Measurements from ENCODE around the gene ERC1.

Gene ERC1

GRCh38 chr12:1531654-1532374, 540.8 kb downstream of the ERC1 start:
- TF ChIP-seq SPI1 (IDR thresholded peaks at IDR 0.05; ENCODE audit: borderline replicate concordance, low read depth), result no peak
- no peak for TF ChIP-seq POLR2AphosphoS5 (IDR thresholded peaks at IDR 0.05; ENCODE audit: low read depth)
- no peak for TF ChIP-seq REST (IDR thresholded peaks at IDR 0.05; ENCODE audit: insufficient replicate concordance, low read depth)
- no peak for TF ChIP-seq GABPA (IDR thresholded peaks at IDR 0.05; ENCODE audit: low read depth)
- Histone ChIP-seq H3K27ac (replicated peaks) (no peak overlapping the region), H3K4me3 (replicated peaks; ENCODE audit: insufficient read depth, low read length) (no peak overlapping the region)

GRCh38 chr12:1532375-1533165, 541.5 kb downstream of the ERC1 start:
- TF ChIP-seq GABPA (IDR thresholded peaks at IDR 0.05; ENCODE audit: low read depth), result no peak
- no peak for TF ChIP-seq SPI1 (IDR thresholded peaks at IDR 0.05; ENCODE audit: borderline replicate concordance, low read depth)
- TF ChIP-seq REST (IDR thresholded peaks at IDR 0.05; ENCODE audit: insufficient replicate concordance, low read depth), result no peak
- TF ChIP-seq POLR2AphosphoS5 (IDR thresholded peaks at IDR 0.05; ENCODE audit: low read depth), result no peak
- TF ChIP-seq CTCF (IDR thresholded peaks at IDR 0.05; ENCODE audit: insufficient read depth, low read length), result no peak
- H3K4me3 ChIP-seq (replicated peaks; ENCODE audit: insufficient read depth, low read length), result no peak overlapping the region
- no peak overlapping the region for H3K27ac ChIP-seq (replicated peaks)
- peaks cover 56% of the 10 kb centered on the region for H3K27me3 ChIP-seq (ENCODE audit: insufficient read depth, poor library complexity, severe bottlenecking)
- no peak for DNase-seq (ENCODE audit: low read depth in 1 of 2, low spot score in 1 of 2)

More at GRCh38 chr12:1531654-1532374, 540.8 kb downstream of the ERC1 start:
- H3K27me3 ChIP-seq (ENCODE audit: insufficient read depth, poor library complexity, severe bottlenecking), result peaks cover 59% of the 10 kb centered on the region
- DNase-seq (ENCODE audit: low read depth in 1 of 2, low spot score in 1 of 2), result no peak

DNA sequence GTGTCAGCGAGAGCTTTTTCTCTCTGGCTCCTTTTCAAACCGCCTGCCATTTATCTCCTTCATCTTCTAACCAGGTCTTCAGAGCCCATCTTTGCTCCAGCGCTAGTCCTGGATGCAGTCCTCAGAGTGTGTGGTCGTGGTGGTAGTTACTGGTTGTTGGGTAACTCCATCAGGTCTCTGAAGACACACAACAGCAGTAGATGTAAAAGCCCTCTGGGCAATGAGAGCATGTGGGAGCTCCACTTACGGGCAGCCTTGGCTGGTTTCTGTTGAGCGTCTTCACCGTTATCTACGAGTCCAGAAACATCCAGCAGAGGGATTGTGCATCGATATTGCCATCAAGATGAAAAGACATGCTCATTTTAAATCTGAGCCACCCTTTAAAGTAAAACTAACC, 542.2 kb downstream of the ERC1 start:
- no peak overlapping the region for H3K4me3 ChIP-seq (replicated peaks; ENCODE audit: insufficient read depth, low read length)
- DNase-seq (ENCODE audit: low read depth in 1 of 2, low spot score in 1 of 2), result peak in 1 of 2 experiments; percentile 21

More for the DNA sequence above, 542.2 kb downstream of the ERC1 start:
- H3K27ac ChIP-seq (replicated peaks), result no peak overlapping the region
- peaks cover 58% of the 10 kb centered on the region for H3K27me3 ChIP-seq (ENCODE audit: insufficient read depth, poor library complexity, severe bottlenecking)
- no peak for TF ChIP-seq SPI1 (IDR thresholded peaks at IDR 0.05; ENCODE audit: borderline replicate concordance, low read depth)
- TF ChIP-seq GABPA (IDR thresholded peaks at IDR 0.05; ENCODE audit: low read depth), result no peak
- TF ChIP-seq POLR2AphosphoS5 (IDR thresholded peaks at IDR 0.05; ENCODE audit: low read depth), result no peak
- no peak for TF ChIP-seq REST (IDR thresholded peaks at IDR 0.05; ENCODE audit: insufficient replicate concordance, low read depth)
- no peak for TF ChIP-seq CTCF (IDR thresholded peaks at IDR 0.05; ENCODE audit: insufficient read depth, low read length)
